LNCAP (cell line): ENCODE results near the gene GJB1.

Experiments
- TF ChIP-seq, protein P1 (sequence below): fragments of 450-650 bp; IDR thresholded peaks from 2 replicates; pipeline ENCODE4 v1.5.1; 2017; ENCODE audit warnings: mild to moderate bottlenecking

GJB1 gene

DNA sequence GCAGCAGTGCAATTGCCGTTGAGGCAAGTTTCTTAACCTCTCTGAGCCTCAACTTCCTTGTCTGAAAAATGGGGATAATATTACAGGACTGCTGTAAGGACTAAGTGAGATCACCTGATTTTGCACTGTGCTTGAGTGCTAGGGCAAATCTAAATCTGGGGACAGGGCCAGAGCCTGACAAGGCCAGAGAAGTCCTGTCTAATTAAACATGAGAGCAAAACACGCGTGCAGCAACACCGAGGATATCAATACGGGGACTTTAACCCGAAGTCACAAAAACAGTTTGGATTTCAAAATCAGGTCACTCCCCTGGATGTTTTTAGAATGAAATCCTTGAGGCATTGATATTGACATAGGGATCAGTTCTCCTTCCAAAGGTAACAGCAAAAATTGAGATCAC lies 5.7 kb upstream of the GJB1 start:
- TF ChIP-seq, protein P1, sequence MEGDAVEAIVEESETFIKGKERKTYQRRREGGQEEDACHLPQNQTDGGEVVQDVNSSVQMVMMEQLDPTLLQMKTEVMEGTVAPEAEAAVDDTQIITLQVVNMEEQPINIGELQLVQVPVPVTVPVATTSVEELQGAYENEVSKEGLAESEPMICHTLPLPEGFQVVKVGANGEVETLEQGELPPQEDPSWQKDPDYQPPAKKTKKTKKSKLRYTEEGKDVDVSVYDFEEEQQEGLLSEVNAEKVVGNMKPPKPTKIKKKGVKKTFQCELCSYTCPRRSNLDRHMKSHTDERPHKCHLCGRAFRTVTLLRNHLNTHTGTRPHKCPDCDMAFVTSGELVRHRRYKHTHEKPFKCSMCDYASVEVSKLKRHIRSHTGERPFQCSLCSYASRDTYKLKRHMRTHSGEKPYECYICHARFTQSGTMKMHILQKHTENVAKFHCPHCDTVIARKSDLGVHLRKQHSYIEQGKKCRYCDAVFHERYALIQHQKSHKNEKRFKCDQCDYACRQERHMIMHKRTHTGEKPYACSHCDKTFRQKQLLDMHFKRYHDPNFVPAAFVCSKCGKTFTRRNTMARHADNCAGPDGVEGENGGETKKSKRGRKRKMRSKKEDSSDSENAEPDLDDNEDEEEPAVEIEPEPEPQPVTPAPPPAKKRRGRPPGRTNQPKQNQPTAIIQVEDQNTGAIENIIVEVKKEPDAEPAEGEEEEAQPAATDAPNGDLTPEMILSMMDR = no peak

DNA sequence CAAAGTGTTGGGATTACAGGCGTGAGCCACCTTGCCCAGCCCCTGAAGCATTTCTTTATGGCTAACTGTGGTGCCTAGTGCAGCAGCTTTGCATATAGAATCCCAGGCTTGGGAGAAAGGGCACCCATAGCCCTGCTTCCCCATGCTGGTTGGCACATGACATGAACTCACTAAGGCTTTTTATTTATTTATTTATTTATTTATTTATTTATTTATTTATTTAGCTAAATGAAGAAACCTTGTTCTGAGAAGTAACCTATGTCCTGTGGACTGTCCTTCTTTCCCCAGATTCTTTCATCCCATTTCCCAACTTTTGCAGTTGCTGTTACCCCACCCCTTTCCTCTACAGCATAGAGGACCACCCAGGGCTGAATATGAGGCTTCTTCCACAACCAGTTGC lies 1.9 kb upstream of the GJB1 start:
- TF ChIP-seq, protein P1 = no peak

DNA sequence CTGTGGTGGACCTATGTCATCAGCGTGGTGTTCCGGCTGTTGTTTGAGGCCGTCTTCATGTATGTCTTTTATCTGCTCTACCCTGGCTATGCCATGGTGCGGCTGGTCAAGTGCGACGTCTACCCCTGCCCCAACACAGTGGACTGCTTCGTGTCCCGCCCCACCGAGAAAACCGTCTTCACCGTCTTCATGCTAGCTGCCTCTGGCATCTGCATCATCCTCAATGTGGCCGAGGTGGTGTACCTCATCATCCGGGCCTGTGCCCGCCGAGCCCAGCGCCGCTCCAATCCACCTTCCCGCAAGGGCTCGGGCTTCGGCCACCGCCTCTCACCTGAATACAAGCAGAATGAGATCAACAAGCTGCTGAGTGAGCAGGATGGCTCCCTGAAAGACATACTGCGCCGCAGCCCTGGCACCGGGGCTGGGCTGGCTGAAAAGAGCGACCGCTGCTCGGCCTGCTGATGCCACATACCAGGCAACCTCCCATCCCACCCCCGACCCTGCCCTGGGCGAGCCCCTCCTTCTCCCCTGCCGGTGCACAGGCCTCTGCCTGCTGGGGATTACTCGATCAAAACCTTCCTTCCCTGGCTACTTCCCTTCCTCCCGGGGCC lies 1.2 kb downstream of the GJB1 start:
- TF ChIP-seq, protein P1 = no peak

DNA sequence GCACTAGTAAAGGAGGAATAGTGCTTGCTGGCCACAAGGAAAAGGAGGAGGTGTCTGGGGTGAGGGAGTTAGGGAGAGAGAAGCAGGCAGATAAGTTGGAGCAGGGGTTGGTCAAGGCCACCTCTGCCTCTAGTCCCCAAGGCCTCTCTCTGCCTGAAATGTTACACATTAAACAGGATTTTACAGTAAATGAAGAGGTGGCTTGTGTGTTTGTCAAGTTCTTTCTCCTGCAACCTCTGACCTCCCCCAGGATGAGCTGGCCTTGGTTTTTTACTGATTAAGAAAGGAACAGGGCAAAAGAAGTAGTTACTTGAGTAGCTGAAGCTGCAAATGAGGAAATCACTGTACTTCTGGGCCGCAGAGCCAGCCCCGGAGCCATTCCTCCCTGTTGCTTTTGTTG lies 2.0 kb downstream of the GJB1 start:
- TF ChIP-seq, protein P1 = no peak

DNA sequence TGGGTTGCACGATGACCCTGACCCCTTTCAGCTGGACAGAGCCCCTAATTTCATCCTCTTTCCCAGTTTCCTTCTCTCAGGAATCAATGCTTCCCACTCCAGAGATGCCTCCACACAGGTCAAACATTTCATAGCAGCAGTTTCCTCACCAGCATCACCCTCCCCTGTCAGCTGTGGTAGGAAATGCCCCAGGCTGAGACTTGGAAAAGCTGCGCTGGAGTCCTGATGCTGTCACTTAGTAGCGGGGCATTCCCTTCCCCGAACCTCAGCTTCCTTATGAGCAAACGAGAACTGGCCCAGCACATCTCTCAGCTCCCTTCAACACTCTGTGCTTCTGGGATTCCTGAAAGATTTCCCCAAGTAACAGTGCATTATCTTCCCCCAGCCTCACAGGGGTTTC lies 2.7 kb downstream of the GJB1 start:
- TF ChIP-seq, protein P1 = no peak

DNA sequence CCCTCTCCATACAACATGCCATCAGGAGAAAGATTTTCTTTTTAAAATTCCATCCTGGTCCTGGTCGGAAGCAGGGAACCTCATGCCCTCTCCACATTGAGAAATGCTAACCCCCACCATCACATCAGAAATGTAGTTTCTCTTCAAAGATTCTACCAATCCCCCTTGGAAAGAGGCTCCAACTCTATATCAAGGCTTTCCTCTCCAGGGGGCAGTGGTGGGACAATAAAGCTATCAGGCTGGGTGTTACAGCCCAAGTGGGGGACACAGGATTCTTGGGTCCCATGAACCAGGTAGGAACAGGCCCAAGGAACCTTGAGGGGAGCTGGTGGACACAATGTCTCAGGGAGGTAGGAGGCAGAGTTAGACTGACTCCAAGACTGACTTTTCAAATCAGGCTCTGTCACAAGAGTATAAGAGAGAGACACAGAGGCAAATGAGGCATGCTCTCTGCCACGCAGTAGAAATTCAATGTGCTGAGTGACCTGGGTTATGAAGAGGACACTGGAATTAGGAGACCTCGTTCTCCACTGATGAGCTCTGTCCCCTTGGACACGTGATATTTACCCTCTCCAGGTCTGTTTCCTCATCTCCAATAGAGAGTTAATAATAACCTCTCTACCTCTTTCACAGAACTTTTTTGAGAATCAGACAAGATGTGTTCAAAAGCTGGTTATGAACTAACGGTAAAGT lies 4.5 kb downstream of the GJB1 start:
- TF ChIP-seq, protein P1 = no peak

DNA sequence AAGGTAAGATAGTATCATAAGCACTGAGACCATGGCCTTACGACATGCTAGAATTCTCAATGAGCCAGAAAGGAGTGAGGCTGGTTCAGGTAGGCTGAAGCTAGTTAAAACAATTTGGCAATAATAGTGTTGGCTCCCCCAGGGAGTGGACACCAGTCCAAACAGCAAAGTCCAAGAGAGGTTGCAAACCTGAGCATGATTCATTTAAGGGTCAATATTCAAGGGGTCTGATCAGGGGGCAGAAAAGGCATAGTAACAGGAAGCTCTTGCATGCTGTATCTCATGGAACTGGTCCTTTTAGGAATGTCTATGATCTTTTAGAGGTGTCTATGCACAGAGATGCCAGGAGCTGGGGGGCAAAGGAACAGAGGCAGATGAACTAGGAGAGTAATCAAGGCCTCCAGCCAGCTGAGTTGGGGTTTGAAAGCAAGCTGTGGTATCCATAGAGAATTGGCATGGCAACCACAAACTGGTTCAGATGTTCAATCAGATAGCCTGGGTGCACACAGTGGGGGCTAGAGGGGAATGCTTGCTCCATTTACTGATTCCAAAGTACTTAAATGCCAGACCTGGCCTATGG lies 5.1 kb downstream of the GJB1 start:
- TF ChIP-seq, protein P1 = no peak
